B cell (primary cell): ENCODE results near the gene RCOR3.

ENCODE experiments used
- CTCF ChIP-seq: fragments of 200-600 bp; IDR thresholded peaks from one replicate; pipeline ENCODE4 v1.8.0; 2022; ENCODE audit warnings: antibody characterized with exemption, mild to moderate bottlenecking
- EZH2 ChIP-seq: IDR thresholded peaks from 2 replicates; pipeline ENCODE4 v1.6.1; 2012; ENCODE audit warnings: borderline replicate concordance, low read depth, mild to moderate bottlenecking, moderate library complexity, low read length; ENCODE audit not compliant: insufficient read depth, poor library complexity, severe bottlenecking

GRCh38 chr1:211340622-211341507 is 81.7 kb downstream of the RCOR3 start:
- TF ChIP-seq CTCF: no peak
- no peak for TF ChIP-seq EZH2
